Endothelial cell of umbilical vein (primary cell): ENCODE results near the gene RSRC2. TPM values are rescaled to one million over a fixed set of nuclear protein-coding genes. Genes with fewer than 3 reads are reported as not detected.

Experiments used
- BruUV-seq: library from RNA; stranded (reverse); fragments of 400-500 nt; replicated peaks from 2 replicates; lab custom pipeline; 2021; lab: Mats Ljungman, UMichigan
- CTCF ChIA-PET: fragments of 300-600, 350-600 bp; sonication (Branson Sonifier 250); formaldehyde crosslinking; loops from one replicate; lab custom pipeline; 2021; ENCODE audit warnings: antibody characterized with exemption, inconsistent platforms; lab: Charles Lee
- POLR2A ChIA-PET: fragments of 300-600, 350-600 bp; sonication (Branson Sonifier 250); formaldehyde crosslinking; loops from one replicate; lab custom pipeline; 2021; ENCODE audit warnings: antibody characterized with exemption, inconsistent platforms; lab: Charles Lee
- DNase-seq: peaks from one replicate; pipeline ENCODE4 v3.0.0-alpha.2; 2011; ENCODE audit warnings: low read depth, low spot score
- FAIRE-seq: peaks from 2 replicates; lab custom pipeline; 2011; peaks lifted over from hg19 to GRCh38; lab: Jason Lieb, UNC
- H2AFZ ChIP-seq: 2 replicates; pipeline ENCODE4 v1.6.0; 2012; ENCODE audit warnings: low read depth, low read length, control low read depth, inconsistent platforms
- H3K27ac ChIP-seq: 2 replicates; pipeline ENCODE4 v1.5.1; 2011; ENCODE audit warnings: low read depth, mild to moderate bottlenecking, control low read depth, low read length, moderate library complexity; ENCODE audit not compliant: insufficient read depth
- H3K27me3 ChIP-seq, 2 experiments: 2 replicates each; pipeline versions ENCODE4 v1.6.0 to v1.6.1; 2011; ENCODE audit warnings: low read length in 2 of 2, mixed read lengths in 1 of 2; ENCODE audit not compliant: control insufficient read depth in 2 of 2, insufficient read depth in 2 of 2
- H3K36me3 ChIP-seq, 2 experiments: 2 replicates in 1 of 2; 3 replicates in 1 of 2; pipeline ENCODE4 v1.5.1; 2011; ENCODE audit warnings: low read length in 2 of 2, mild to moderate bottlenecking in 1 of 2, moderate library complexity in 1 of 2; ENCODE audit not compliant: control insufficient read depth in 2 of 2, insufficient read depth in 2 of 2; ENCODE audit errors: extremely low read depth in 1 of 2
- H3K4me1 ChIP-seq: 3 replicates; pipeline ENCODE4 v1.5.1; 2011; ENCODE audit warnings: mild to moderate bottlenecking, low read length; ENCODE audit not compliant: control insufficient read depth, insufficient read depth; ENCODE audit errors: extremely low read depth
- H3K4me2 ChIP-seq: 2 replicates; pipeline ENCODE4 v1.6.1; 2011; ENCODE audit warnings: low read length, control low read depth, mixed read lengths; ENCODE audit not compliant: insufficient read depth
- H3K4me3 ChIP-seq, 3 experiments: fragments of 200-600 bp in 1 of 3; sonication (generic), shearing (Covaris generic) in 1 of 3; replicated peaks in 1 of 3; 2 replicates each; pipeline ENCODE4 v1.5.1; 2011 to 2016; ENCODE audit warnings: control low read depth in 3 of 3, low read length in 3 of 3, mild to moderate bottlenecking in 2 of 3, inconsistent platforms in 1 of 3, low read depth in 1 of 3, moderate library complexity in 1 of 3; ENCODE audit not compliant: insufficient read depth in 1 of 3
- H3K79me2 ChIP-seq: 2 replicates; pipeline ENCODE4 v1.6.0; 2012; ENCODE audit warnings: low read length, inconsistent platforms; ENCODE audit not compliant: control insufficient read depth, insufficient read depth
- H3K9ac ChIP-seq: replicated peaks from 2 replicates; pipeline ENCODE3; 2011; ENCODE audit warnings: low read length, control low read depth; ENCODE audit not compliant: insufficient read depth; ENCODE audit errors: extremely low read depth
- H3K9me1 ChIP-seq: replicated peaks from 3 replicates; pipeline ENCODE4 v1.6.0; 2011; ENCODE audit warnings: mild to moderate bottlenecking, low read length; ENCODE audit not compliant: control insufficient read depth, insufficient read depth; ENCODE audit errors: extremely low read depth
- H3K9me3 ChIP-seq: replicated peaks from 2 replicates; pipeline ENCODE4 v1.5.1; 2012; ENCODE audit warnings: low read length, inconsistent platforms; ENCODE audit not compliant: control insufficient read depth, insufficient read depth
- H4K20me1 ChIP-seq: replicated peaks from 2 replicates; pipeline ENCODE3; 2011; ENCODE audit warnings: mild to moderate bottlenecking, low read length; ENCODE audit not compliant: control insufficient read depth, insufficient read depth; ENCODE audit errors: extremely low read depth
- CTCF ChIP-seq, 2 donors: IDR thresholded peaks; 1 replicate in 1 of 2; 2 replicates in 1 of 2; pipeline ENCODE4 v1.5.1; 2011; ENCODE audit warnings: low read length in 2 of 2, mild to moderate bottlenecking in 2 of 2, moderate library complexity in 2 of 2, control low read depth in 1 of 2, inconsistent platforms in 1 of 2, low read depth in 1 of 2; ENCODE audit not compliant: insufficient read depth in 1 of 2; ENCODE audit errors: extremely low read depth in 1 of 2
- EZH2 ChIP-seq: IDR thresholded peaks from 2 replicates; pipeline ENCODE4 v1.6.1; 2012; ENCODE audit warnings: borderline replicate concordance, low read depth, mild to moderate bottlenecking, moderate library complexity, low read length, inconsistent platforms; ENCODE audit not compliant: severe bottlenecking
- FOS ChIP-seq: IDR thresholded peaks from 2 replicates; pipeline ENCODE4 v1.6.1; 2011; ENCODE audit warnings: mild to moderate bottlenecking, low read length, moderate library complexity, borderline replicate concordance; ENCODE audit not compliant: insufficient read depth
- GATA2 ChIP-seq: IDR thresholded peaks from 2 replicates; pipeline ENCODE4 v1.7.0; 2011; ENCODE audit warnings: low read depth, mild to moderate bottlenecking, moderate library complexity, mixed read lengths, low read length; ENCODE audit not compliant: insufficient read length, insufficient read depth
- JUN ChIP-seq: IDR thresholded peaks from 2 replicates; pipeline ENCODE4 v1.6.1; 2011; ENCODE audit warnings: borderline replicate concordance, low read depth; ENCODE audit not compliant: insufficient read length, insufficient read depth
- MAX ChIP-seq: IDR thresholded peaks from 2 replicates; pipeline ENCODE4 v1.6.1; 2011; ENCODE audit not compliant: insufficient read depth, insufficient read length
- MYC ChIP-seq: IDR thresholded peaks from one replicate; pipeline ENCODE4 v1.6.1; 2011; ENCODE audit warnings: mild to moderate bottlenecking, low read depth, low read length
- POLR2A ChIP-seq: IDR thresholded peaks from 2 replicates; pipeline ENCODE4 v1.6.1; 2012; ENCODE audit warnings: low read depth, mild to moderate bottlenecking, control low read depth, low read length
- POLR2AphosphoS5 ChIP-seq: IDR thresholded peaks from 2 replicates; pipeline ENCODE4 v1.6.1; 2012; ENCODE audit warnings: low read depth, mild to moderate bottlenecking, control low read depth, low read length, moderate library complexity; ENCODE audit not compliant: insufficient read depth
- dilution Hi-C: fragments of 300-500 bp; cut with MboI; formaldehyde crosslinking; loops from one replicate; pipeline ENCODE4 v1.15.0; 2019; ENCODE audit warnings: low sequenced_read_pairs; ENCODE audit not compliant: extremely low pct_ligation_motif_present
- intact Hi-C: fragments of 100-400 bp; cut with micrococcal nuclease; formaldehyde crosslinking; loops from one replicate; pipeline ENCODE4 v1.10.0; 2022
- polyA plus RNA-seq, 4 experiments: library from polyadenylated mRNA; depleted of rRNA in 3 of 4; stranded (reverse) in 3 of 4; unstranded in 1 of 4; fragments of >200 nt; gene quantifications; 2 replicates each; pipeline versions ENCODE4 v1.2.1 to v1.2.3, GENCODE V29; 2011 to 2012; ENCODE audit warnings: missing spikeins in 1 of 4
- total RNA-seq: library from RNA; stranded (reverse); gene quantifications from 2 replicates; pipeline ENCODE4 v1.2.3, GENCODE V29; 2021

The RSRC2 gene
- total and polyA plus RNA-seq, 2 donors (not counting 3 experiments of a cell fraction or from before 2014, with no cell fraction given) = 17.6 to 81.1 TPM

- intact Hi-C loops = no loop called here
- Histone ChIP-seq H3K27me3 (no peaks in the 10 kb centered on the region), H3K9me3 (no peaks in the 10 kb centered on the region), H3K4me3 (no peak overlapping the region), H3K9me1 (no peaks in the 10 kb centered on the region), H3K4me1 (peaks cover 17% of the 10 kb centered on the region), H3K79me2 (peaks cover 63% of the 10 kb centered on the region), H3K27ac (no peak overlapping the region), H4K20me1 (peaks cover 8% of the 10 kb centered on the region), H3K36me3 (peaks cover 0 to 5% of the 10 kb centered on the region in 2 experiments), H3K4me2 (peak overlapping the region; percentile 83), H2AFZ (no peak overlapping the region), H3K9ac (no peak overlapping the region)
- FAIRE-seq (no peak), DNase-seq (no peak)
- ChIA-PET CTCF (no interaction called here), POLR2A (no interaction called here)
- BruUV-seq = no TSS peak
- dilution Hi-C loops = no loop called here
- TF ChIP-seq CTCF (IDR thresholded peaks at IDR 0.05; ENCODE audit: extremely low read depth in 1 of 2, insufficient read depth in 1 of 2, low read depth in 1 of 2, low read length in 2 of 2) = no peak
- TF ChIP-seq EZH2 = no peak
- TF ChIP-seq POLR2A = no peak
- no peak for TF ChIP-seq JUN
- TF ChIP-seq GATA2 = no peak
- TF ChIP-seq MYC = no peak
- no peak for TF ChIP-seq MAX
- TF ChIP-seq FOS = no peak
- TF ChIP-seq POLR2AphosphoS5 = no peak
These were observed 1.8 kb upstream of the RSRC2 start for GRCh38 chr12:122528582-122528981.
